H1 (cell line): ENCODE measurements around the gene TMEM106C.

Source experiments
- CREB1 ChIP-seq: IDR thresholded peaks from 2 replicates; pipeline ENCODE4 v1.6.1; 2012; ENCODE audit warnings: inconsistent platforms
- CTCF ChIP-seq, 3 experiments: IDR thresholded peaks; 1 replicate in 2 of 3; 2 replicates in 1 of 3; pipeline versions ENCODE4 v1.5.1 to v1.6.1; 2011; ENCODE audit warnings: low read length in 3 of 3, mild to moderate bottlenecking in 3 of 3, inconsistent platforms in 2 of 3, low read depth in 1 of 3, moderate library complexity in 1 of 3; ENCODE audit not compliant: insufficient read depth in 1 of 3; ENCODE audit errors: control extremely low read depth in 1 of 3
- MAFK ChIP-seq: IDR thresholded peaks from 2 replicates; pipeline ENCODE4 v1.6.1; 2012; ENCODE audit warnings: low read depth, mild to moderate bottlenecking, improper control_type of control experiment, low read length
- MAX ChIP-seq: IDR thresholded peaks from 2 replicates; pipeline ENCODE4 v1.6.1; 2012; ENCODE audit warnings: inconsistent platforms
- NRF1 ChIP-seq: IDR thresholded peaks from 2 replicates; pipeline ENCODE4 v1.6.1; 2011; ENCODE audit warnings: mild to moderate bottlenecking, low read depth, low read length, improper control_type of control experiment
- POLR2A ChIP-seq, 2 experiments: IDR thresholded peaks; 1 replicate in 1 of 2; 2 replicates in 1 of 2; pipeline ENCODE4 v1.6.1; 2011; ENCODE audit warnings: low read depth in 2 of 2, low read length in 2 of 2, mild to moderate bottlenecking in 2 of 2; ENCODE audit errors: control extremely low read depth in 1 of 2
- POLR2AphosphoS5 ChIP-seq: IDR thresholded peaks from 2 replicates; pipeline ENCODE4 v1.6.1; 2011; ENCODE audit warnings: low read depth, low read length
- RAD21 ChIP-seq, 2 experiments: IDR thresholded peaks in 1 of 2; conservative IDR thresholded peaks in 1 of 2; 2 replicates each; pipeline ENCODE4 v1.6.1; 2011; ENCODE audit warnings: low read depth in 2 of 2, low read length in 2 of 2, improper control_type of control experiment in 1 of 2, inconsistent platforms in 1 of 2, mild to moderate bottlenecking in 1 of 2, moderate library complexity in 1 of 2
- RFX5 ChIP-seq: IDR thresholded peaks from 2 replicates; pipeline ENCODE4 v1.6.1; 2011; ENCODE audit warnings: low read depth, low read length, improper control_type of control experiment, borderline replicate concordance
- RNF2 ChIP-seq: fragments of 200-900, 300-1000 bp; sonication (generic); IDR thresholded peaks from 2 replicates; pipeline ENCODE4 v1.7.1; 2016; ENCODE audit warnings: borderline replicate concordance, low read depth, mild to moderate bottlenecking, antibody characterized with exemption, low read length; ENCODE audit not compliant: poor library complexity, severe bottlenecking; ENCODE audit errors: missing control alignments
- SIX5 ChIP-seq: IDR thresholded peaks from 2 replicates; pipeline ENCODE4 v1.6.1; 2011; ENCODE audit warnings: mild to moderate bottlenecking, low read depth, low read length
- TBP ChIP-seq: IDR thresholded peaks from 2 replicates; pipeline ENCODE4 v1.6.1; 2011; ENCODE audit warnings: low read depth, low read length, improper control_type of control experiment
- TCF12 ChIP-seq: IDR thresholded peaks from 2 replicates; pipeline ENCODE4 v1.6.1; 2011; ENCODE audit warnings: low read depth, mild to moderate bottlenecking, low read length
- YY1 ChIP-seq: IDR thresholded peaks from 2 replicates; pipeline ENCODE4 v1.6.1; 2011; ENCODE audit warnings: low read depth, mild to moderate bottlenecking, low read length

GRCh38 chr12:48004053-48004941, 40.9 kb downstream of the TMEM106C start, which contains the start of gene COL2A1:
- no peak for TF ChIP-seq NRF1
- TF ChIP-seq POLR2A (IDR thresholded peaks at IDR 0.05; ENCODE audit: control extremely low read depth in 1 of 2, low read depth in 2 of 2, low read length in 2 of 2), result no peak
- TF ChIP-seq RFX5, result no peak
- no peak for TF ChIP-seq CTCF (IDR thresholded peaks at IDR 0.05; ENCODE audit: control extremely low read depth in 1 of 3, insufficient read depth in 1 of 3, low read depth in 1 of 3, low read length in 3 of 3)
- peak; percentile 22; the same call in 1 of the 2 replicates for TF ChIP-seq CREB1
- TF ChIP-seq RAD21 (IDR thresholded peaks at IDR 0.05 in 1 of 2, conservative IDR thresholded peaks at IDR 0.05 in 1 of 2; ENCODE audit: low read depth in 2 of 2, low read length in 2 of 2), result no peak
- no peak for TF ChIP-seq POLR2AphosphoS5
- TF ChIP-seq RNF2, result no peak
- TF ChIP-seq TCF12, result 0 out of 2 replicates have a peak, but pooled peaks have one; percentile 24
- no peak for TF ChIP-seq MAFK
- TF ChIP-seq SIX5, result no peak
- no peak for TF ChIP-seq YY1
- peak; percentile 71; the same call in 1 of the 2 replicates for TF ChIP-seq MAX
- TF ChIP-seq TBP, result peak; percentile 24
